ENCODE results near the gene RBMS1.

RBMS1 gene

GRCh38 chr2:160347269-160347863 is 146.2 kb downstream of the RBMS1 start:
- peaks cover 0 to 4% of the 10 kb centered on the region in 2 donors for H3K36me3 ChIP-seq (ENCODE audit: control insufficient read depth in 2 of 2, insufficient read depth in 2 of 2, low read length in 2 of 2)
- no peak overlapping the region for H3K4me3 ChIP-seq (ENCODE audit: low read length in 2 of 2)

DNA sequence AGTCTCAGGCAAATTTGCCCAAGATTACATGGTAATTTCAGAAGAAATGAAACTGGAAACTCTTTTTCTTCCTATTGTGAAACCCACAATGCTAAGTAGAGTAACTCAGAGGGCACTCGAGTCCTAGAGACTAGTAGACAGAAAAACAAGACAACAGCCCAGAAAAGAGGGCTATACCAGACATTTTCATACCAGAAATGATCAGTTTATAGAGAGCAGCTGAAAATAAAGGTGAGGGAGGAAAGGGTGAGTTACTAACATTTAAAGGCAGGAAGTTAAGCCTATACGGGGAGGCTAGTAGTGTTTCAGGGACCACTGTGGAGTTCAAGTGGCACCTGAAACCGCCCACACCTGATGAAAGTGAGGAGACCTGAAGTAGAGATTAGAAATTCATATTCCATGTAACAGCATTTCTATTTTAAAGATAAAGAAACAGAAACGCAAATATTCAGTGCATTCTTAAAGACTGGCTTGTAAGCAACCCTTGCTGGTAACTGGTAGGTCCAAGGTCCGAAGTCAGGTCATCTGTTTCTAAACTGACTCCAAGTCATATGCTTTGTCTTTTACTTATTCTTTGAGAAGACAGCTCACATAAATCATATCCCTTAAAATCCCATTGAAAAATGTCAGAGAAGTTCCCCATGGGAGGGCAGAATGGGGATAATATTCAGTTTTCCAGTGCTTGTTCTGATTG is 148.4 kb downstream of the RBMS1 start:
- Histone ChIP-seq H3K9me3 (ENCODE audit: control insufficient read depth in 2 of 2, low read length in 2 of 2) (no peaks in the 10 kb centered on the region), H3K9ac (ENCODE audit: low read length in 2 of 2) (no peak overlapping the region), H3K36me3 (ENCODE audit: control insufficient read depth in 2 of 2, insufficient read depth in 2 of 2, low read length in 2 of 2) (peaks cover 0 to 4% of the 10 kb centered on the region in 2 donors), H3K27me3 (ENCODE audit: control insufficient read depth in 1 of 2, insufficient read depth in 2 of 2, low read length in 2 of 2) (no peaks in the 10 kb centered on the region), H3K27ac (ENCODE audit: low read length) (no peak overlapping the region), H3K4me3 (ENCODE audit: low read length in 2 of 2) (no peak overlapping the region), H3K4me1 (ENCODE audit: control insufficient read depth, insufficient read depth, low read length) (no peaks in the 10 kb centered on the region)

More at GRCh38 chr2:160347269-160347863, 146.2 kb downstream of the RBMS1 start:
- no peak overlapping the region for H3K9ac ChIP-seq (ENCODE audit: low read length in 2 of 2)
- no peak overlapping the region for H3K27ac ChIP-seq (ENCODE audit: low read length)
- no peaks in the 10 kb centered on the region for H3K27me3 ChIP-seq (ENCODE audit: control insufficient read depth in 1 of 2, insufficient read depth in 2 of 2, low read length in 2 of 2)
- H3K9me3 ChIP-seq (ENCODE audit: control insufficient read depth in 2 of 2, low read length in 2 of 2), result no peaks in the 10 kb centered on the region
- peaks cover 2% of the 10 kb centered on the region for H3K4me1 ChIP-seq (ENCODE audit: control insufficient read depth, insufficient read depth, low read length)

DNA sequence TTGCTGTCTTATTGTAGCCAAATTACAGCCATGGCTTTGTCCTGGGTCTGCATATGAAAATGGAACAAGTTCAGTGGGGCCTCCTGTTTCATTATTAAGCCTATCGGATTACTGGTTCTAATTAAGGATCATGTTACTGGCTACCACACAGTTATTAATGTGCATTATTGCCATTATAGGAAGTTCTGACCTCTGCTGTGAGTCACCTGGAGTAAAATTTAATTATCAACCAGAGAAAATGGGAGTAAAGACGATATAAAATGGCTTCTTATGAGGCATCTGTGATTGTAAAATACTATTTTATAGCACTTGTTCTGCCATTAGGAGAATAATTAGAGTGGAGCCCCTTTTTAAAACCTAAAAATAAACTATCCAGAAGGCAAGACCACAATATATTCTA is 150.2 kb downstream of the RBMS1 start:
- Histone ChIP-seq H3K9me3 (ENCODE audit: control insufficient read depth in 2 of 2, low read length in 2 of 2) (no peaks in the 10 kb centered on the region), H3K36me3 (ENCODE audit: control insufficient read depth in 2 of 2, insufficient read depth in 2 of 2, low read length in 2 of 2) (no peaks in the 10 kb centered on the region), H3K9ac (ENCODE audit: low read length in 2 of 2) (no peak overlapping the region), H3K4me1 (ENCODE audit: control insufficient read depth, insufficient read depth, low read length) (peaks cover 11% of the 10 kb centered on the region), H3K4me3 (ENCODE audit: low read length in 2 of 2) (no peak overlapping the region), H3K27me3 (ENCODE audit: control insufficient read depth in 1 of 2, insufficient read depth in 2 of 2, low read length in 2 of 2) (no peaks in the 10 kb centered on the region), H3K27ac (ENCODE audit: low read length) (no peak overlapping the region)

DNA sequence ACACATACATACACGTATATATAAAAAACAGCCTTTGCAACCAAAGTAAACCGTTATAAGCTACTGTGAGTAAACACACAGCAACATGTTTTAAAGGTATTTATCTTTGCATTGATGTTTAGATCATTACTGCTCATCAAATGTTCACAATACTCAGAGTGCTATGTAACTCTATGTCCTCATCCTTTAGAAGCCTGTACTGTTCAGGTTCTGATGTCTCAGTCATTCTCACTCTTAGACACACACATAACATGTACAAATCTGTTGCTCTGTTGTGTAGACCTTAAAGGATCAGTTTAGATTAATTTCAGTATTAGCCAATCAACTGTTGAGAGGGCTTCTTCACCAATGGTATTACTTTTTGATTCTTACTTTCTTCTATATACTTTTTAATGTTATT is 153.9 kb downstream of the RBMS1 start:
- Histone ChIP-seq H3K27ac (ENCODE audit: low read length) (no peak overlapping the region), H3K4me1 (ENCODE audit: control insufficient read depth, insufficient read depth, low read length) (peaks cover 14% of the 10 kb centered on the region), H3K27me3 (ENCODE audit: control insufficient read depth in 1 of 2, insufficient read depth in 2 of 2, low read length in 2 of 2) (no peaks in the 10 kb centered on the region), H3K4me3 (ENCODE audit: low read length in 2 of 2) (no peak overlapping the region), H3K9me3 (ENCODE audit: control insufficient read depth in 2 of 2, low read length in 2 of 2) (no peaks in the 10 kb centered on the region), H3K36me3 (ENCODE audit: control insufficient read depth in 2 of 2, insufficient read depth in 2 of 2, low read length in 2 of 2) (no peaks in the 10 kb centered on the region), H3K9ac (ENCODE audit: low read length in 2 of 2) (no peak overlapping the region)

GRCh38 chr2:160338901-160339685 is 154.5 kb downstream of the RBMS1 start:
- H3K4me3 ChIP-seq (ENCODE audit: low read length in 2 of 2), result no peak overlapping the region
- H3K36me3 ChIP-seq (ENCODE audit: control insufficient read depth in 2 of 2, insufficient read depth in 2 of 2, low read length in 2 of 2), result no peaks in the 10 kb centered on the region
- H3K27ac ChIP-seq (ENCODE audit: low read length), result peak overlapping the region; percentile 7
- peaks cover 18% of the 10 kb centered on the region for H3K4me1 ChIP-seq (ENCODE audit: control insufficient read depth, insufficient read depth, low read length)
- H3K27me3 ChIP-seq (ENCODE audit: control insufficient read depth in 1 of 2, insufficient read depth in 2 of 2, low read length in 2 of 2), result no peaks in the 10 kb centered on the region
- peak overlapping the region in 1 of 2 donors; percentile 8 for H3K9ac ChIP-seq (ENCODE audit: low read length in 2 of 2)
- H3K9me3 ChIP-seq (ENCODE audit: control insufficient read depth in 2 of 2, low read length in 2 of 2), result no peaks in the 10 kb centered on the region

DNA sequence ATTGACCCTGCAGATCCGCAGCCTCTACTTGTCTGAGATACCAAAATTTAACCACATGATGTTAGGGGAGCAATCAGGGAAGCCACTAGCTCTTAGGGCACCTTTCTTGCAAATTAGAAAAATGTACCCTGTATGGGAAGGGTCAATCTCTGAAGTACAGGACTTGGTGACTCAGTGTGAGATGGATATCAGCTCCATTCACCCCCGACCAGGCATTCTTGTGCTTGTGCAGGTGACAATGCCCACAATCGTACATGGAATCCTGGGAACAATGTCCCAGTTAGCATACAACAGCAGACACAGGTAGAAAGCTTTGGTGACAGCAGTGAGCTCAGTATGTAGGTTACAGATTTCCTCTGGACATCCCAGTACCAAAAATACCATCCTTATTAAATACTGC is 155.9 kb downstream of the RBMS1 start:
- Histone ChIP-seq H3K9ac (ENCODE audit: low read length in 2 of 2) (no peak overlapping the region), H3K27ac (ENCODE audit: low read length) (no peak overlapping the region), H3K4me3 (ENCODE audit: low read length in 2 of 2) (no peak overlapping the region), H3K36me3 (ENCODE audit: control insufficient read depth in 2 of 2, insufficient read depth in 2 of 2, low read length in 2 of 2) (no peaks in the 10 kb centered on the region), H3K27me3 (ENCODE audit: control insufficient read depth in 1 of 2, insufficient read depth in 2 of 2, low read length in 2 of 2) (no peaks in the 10 kb centered on the region), H3K4me1 (ENCODE audit: control insufficient read depth, insufficient read depth, low read length) (peaks cover 18% of the 10 kb centered on the region), H3K9me3 (ENCODE audit: control insufficient read depth in 2 of 2, low read length in 2 of 2) (no peaks in the 10 kb centered on the region)

DNA sequence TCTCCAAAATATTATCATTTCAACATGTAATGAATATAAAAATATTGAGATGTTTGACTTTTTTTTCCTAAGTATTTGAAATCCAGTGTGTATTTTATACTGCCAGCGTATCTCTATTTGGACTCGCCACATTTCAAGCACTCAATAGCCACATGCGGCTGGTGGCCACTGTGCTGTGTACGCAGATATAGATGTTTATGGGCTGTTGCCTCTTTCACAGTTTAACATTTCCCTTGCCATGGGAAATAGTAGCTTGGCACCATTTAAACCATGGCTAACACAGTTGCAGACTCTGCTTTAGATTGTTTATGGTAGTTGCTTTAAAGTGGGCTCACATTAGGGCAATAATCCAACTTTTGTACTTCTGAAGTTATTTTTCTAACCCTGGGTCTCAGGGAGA is 157.0 kb downstream of the RBMS1 start:
- Histone ChIP-seq H3K27ac (ENCODE audit: low read length) (no peak overlapping the region), H3K27me3 (ENCODE audit: control insufficient read depth in 1 of 2, insufficient read depth in 2 of 2, low read length in 2 of 2) (no peaks in the 10 kb centered on the region)

GRCh38 chr2:160336105-160336504 is 157.5 kb downstream of the RBMS1 start:
- H3K9me3 ChIP-seq (ENCODE audit: control insufficient read depth in 2 of 2, low read length in 2 of 2), result no peaks in the 10 kb centered on the region
- H3K4me1 ChIP-seq (ENCODE audit: control insufficient read depth, insufficient read depth, low read length), result peaks cover 20% of the 10 kb centered on the region
- H3K36me3 ChIP-seq (ENCODE audit: control insufficient read depth in 2 of 2, insufficient read depth in 2 of 2, low read length in 2 of 2), result no peaks in the 10 kb centered on the region
- H3K27ac ChIP-seq (ENCODE audit: low read length), result no peak overlapping the region
- H3K27me3 ChIP-seq (ENCODE audit: control insufficient read depth in 1 of 2, insufficient read depth in 2 of 2, low read length in 2 of 2), result no peaks in the 10 kb centered on the region
- no peak overlapping the region for H3K4me3 ChIP-seq (ENCODE audit: low read length in 2 of 2)
- no peak overlapping the region for H3K9ac ChIP-seq (ENCODE audit: low read length in 2 of 2)

More for the DNA sequence above, 157.0 kb downstream of the RBMS1 start:
- no peak overlapping the region for H3K9ac ChIP-seq (ENCODE audit: low read length in 2 of 2)
- H3K4me3 ChIP-seq (ENCODE audit: low read length in 2 of 2), result no peak overlapping the region
- H3K9me3 ChIP-seq (ENCODE audit: control insufficient read depth in 2 of 2, low read length in 2 of 2), result no peaks in the 10 kb centered on the region
- peaks cover 18% of the 10 kb centered on the region for H3K4me1 ChIP-seq (ENCODE audit: control insufficient read depth, insufficient read depth, low read length)
- no peaks in the 10 kb centered on the region for H3K36me3 ChIP-seq (ENCODE audit: control insufficient read depth in 2 of 2, insufficient read depth in 2 of 2, low read length in 2 of 2)

DNA sequence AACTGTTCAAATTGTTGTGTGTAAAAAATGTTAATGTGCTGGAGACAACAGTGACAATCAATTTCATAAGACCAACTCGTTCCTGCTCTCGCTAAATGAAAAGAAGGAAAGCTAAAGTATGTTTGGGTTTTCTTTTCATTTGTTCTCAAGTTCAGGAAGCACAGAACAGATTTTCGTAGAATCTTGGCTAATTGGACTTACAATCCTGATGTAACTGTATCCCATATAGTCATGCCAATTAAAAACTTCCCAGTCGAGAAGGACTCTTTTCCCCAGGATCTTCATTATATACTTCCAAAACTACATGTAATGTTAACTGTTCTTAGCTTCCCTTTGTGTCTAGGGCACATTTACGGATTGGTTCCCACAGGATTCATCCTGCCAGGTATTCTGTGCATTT is 158.2 kb downstream of the RBMS1 start:
- H3K27ac ChIP-seq (ENCODE audit: low read length), result no peak overlapping the region
- no peaks in the 10 kb centered on the region for H3K27me3 ChIP-seq (ENCODE audit: control insufficient read depth in 1 of 2, insufficient read depth in 2 of 2, low read length in 2 of 2)
- H3K4me1 ChIP-seq (ENCODE audit: control insufficient read depth, insufficient read depth, low read length), result peaks cover 24% of the 10 kb centered on the region
- no peak overlapping the region for H3K9ac ChIP-seq (ENCODE audit: low read length in 2 of 2)
- H3K36me3 ChIP-seq (ENCODE audit: control insufficient read depth in 2 of 2, insufficient read depth in 2 of 2, low read length in 2 of 2), result no peaks in the 10 kb centered on the region
- no peaks in the 10 kb centered on the region for H3K9me3 ChIP-seq (ENCODE audit: control insufficient read depth in 2 of 2, low read length in 2 of 2)
- H3K4me3 ChIP-seq (ENCODE audit: low read length in 2 of 2), result no peak overlapping the region

DNA sequence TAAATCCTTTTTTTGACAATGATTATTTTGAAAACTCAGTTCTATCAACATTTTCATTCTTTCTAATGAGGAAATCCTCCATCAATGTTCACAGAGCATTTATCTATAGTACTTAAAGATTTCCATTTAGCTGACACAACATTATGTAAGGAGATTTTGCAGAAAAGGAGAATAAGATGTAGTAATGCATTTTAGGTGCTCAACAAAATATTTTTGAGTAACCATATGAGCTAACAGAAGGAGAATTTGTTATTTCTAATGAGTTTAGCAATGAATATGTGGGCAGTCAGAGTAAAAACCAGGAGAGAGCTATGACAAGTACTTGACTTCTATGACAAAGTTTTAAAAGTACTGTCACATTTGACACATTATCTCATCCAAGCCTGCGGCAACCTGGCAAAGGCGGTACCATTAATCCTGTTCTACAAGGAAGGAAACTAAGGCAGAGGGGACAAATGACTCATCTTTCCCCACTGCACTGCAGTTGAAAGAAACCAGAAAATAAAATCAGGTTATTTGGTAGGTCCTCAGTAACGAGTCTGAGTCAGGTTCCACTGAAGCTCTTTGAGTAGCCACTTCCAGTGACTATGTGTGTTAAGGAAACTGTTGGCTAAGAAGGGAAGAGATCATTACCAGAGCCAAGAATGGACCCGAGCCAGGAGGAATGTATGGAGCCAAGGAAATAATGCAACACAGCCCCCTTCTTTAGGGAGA is 159.4 kb downstream of the RBMS1 start:
- H3K36me3 ChIP-seq (ENCODE audit: control insufficient read depth in 2 of 2, insufficient read depth in 2 of 2, low read length in 2 of 2), result no peaks in the 10 kb centered on the region
- peak overlapping the region; percentile 11 for H3K27ac ChIP-seq (ENCODE audit: low read length)
- no peaks in the 10 kb centered on the region for H3K27me3 ChIP-seq (ENCODE audit: control insufficient read depth in 1 of 2, insufficient read depth in 2 of 2, low read length in 2 of 2)
- H3K9ac ChIP-seq (ENCODE audit: low read length in 2 of 2), result no peak overlapping the region
- no peaks in the 10 kb centered on the region for H3K9me3 ChIP-seq (ENCODE audit: control insufficient read depth in 2 of 2, low read length in 2 of 2)
- H3K4me3 ChIP-seq (ENCODE audit: low read length in 2 of 2), result no peak overlapping the region
- peaks cover 24% of the 10 kb centered on the region for H3K4me1 ChIP-seq (ENCODE audit: control insufficient read depth, insufficient read depth, low read length)
